NCI-H748 (cell line): Measurements from ENCODE around the gene RALBP1.

Source experiments
- DNase-seq: peaks from one replicate; lab custom pipeline; 2025; ENCODE audit not compliant: unreplicated experiment; lab: John Stamatoyannopoulos, UW

Gene RALBP1

DNA sequence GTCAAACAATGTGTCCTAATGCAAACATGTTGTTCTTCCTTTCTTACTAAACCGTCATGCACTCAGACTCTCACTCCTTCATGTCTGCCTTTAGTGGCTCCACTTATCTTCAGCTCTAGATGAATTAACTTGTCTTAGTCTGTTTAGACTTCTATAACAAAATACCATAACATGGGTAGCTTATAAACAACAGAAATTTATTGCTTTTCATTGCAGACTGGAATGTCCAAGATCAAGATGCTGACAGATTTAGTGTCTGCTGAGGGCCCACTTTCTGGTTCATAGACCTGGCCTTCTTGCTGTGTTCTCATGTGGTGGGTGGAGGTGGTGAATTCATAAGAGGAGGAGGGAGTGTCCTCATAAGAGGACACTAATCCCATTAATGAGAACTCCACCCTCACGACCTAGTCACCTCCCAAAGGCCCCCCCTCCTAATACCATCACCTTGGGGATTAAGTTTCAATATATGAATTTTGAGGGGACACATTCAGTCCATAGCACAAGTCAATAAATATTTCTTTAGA, 32.3 kb downstream of the RALBP1 start:
- no peak for DNase-seq

DNA sequence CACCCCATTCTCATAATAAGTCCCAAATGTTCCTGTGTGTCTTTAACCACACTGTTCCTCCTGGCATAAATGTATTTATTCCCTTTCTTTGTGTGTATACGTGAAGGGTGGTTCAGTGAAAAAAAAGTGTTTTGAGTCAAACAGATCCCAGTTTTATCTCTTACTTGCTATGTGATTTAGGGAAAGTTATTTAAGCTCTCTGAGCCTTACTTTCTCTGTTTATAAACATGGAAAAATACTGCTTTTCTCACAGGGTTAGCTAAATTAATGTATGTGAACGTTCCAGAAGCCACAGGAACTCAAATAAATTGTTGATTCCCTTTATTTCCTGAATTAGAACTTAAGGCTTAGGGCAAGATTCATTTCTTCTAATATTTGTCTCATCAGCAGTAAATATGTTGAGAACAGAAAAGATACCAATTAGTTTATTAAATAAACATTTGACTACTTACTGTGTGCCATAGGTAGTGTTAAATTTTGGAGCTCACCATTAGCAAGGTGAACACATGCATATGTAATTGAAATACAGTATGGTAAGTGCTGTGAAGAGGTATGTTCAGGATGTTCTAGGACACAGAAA, 33.2 kb downstream of the RALBP1 start:
- no peak for DNase-seq

DNA sequence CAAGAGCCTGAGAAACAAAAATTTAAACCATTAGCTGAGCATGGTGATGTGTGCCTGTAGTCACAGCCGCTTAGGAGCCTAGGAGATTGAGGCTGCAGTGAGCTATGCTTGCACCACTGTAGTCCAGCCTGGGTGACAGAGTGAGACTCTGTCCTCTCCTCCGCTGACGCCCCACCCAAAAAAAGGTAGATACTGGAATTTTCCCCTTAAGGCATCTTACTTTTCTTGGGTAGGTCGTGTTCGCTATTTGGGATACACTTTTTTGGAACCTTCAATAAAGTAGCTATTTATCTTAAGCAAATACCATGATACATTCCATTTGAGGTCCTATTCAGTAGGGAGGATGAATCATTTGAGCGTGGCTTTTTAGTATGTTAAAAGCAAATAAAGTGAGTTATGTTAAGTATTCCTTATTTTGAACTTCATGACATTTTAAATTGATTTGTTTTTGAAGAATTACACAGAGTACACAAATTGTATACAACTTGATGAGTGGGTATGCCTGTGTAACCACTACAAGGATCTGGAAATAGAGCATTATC, 38.7 kb downstream of the RALBP1 start:
- no peak for DNase-seq

DNA sequence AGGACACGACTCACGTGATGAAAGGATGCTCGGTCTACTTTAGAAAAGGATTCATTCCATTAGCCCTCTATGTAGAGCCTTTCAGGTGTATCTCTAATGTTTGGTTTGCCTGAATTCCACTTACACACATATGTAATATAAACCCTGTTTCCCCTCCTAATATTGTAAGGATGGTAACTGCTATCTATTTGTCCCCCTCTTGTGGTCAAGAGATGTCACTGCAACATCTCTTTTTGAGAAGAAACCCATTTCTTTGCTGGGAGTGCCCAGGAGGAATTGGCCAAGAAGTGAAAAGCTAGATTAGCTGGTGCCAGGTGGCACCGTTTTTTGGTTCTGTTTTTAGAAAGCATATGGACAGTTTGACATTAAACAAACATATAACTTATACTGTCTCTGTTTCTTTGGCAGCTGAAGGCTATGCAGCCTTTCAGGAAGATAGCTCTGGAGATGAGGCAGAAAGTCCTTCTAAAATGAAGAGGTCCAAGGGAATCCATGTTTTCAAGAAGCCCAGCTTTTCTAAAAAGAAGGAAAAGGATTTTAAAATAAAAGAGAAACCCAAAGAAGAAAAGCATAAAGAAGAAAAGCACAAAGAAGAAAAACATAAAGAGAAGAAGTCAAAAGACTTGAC, 41.2 kb downstream of the RALBP1 start:
- peak; percentile 75 for DNase-seq

DNA sequence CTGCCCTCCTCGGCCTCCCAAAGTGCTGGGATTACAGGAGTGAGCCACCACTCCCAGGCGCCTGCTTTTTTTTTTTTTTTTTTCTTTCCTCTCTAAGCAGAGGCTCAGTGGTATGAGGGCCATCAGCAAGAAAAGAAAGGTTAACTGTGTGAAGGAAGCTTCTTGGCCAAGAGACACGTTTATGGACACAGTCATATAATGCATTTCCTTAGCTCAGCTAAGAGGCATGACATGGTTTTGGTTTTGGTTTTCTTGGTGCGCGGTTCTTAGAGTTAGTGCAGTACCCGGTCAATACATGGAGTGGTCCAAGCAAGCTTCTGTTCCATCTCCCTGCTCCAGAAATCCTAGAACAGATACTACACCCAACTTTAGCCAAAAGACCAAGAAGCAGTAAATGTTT, 42.6 kb downstream of the RALBP1 start:
- no peak for DNase-seq

DNA sequence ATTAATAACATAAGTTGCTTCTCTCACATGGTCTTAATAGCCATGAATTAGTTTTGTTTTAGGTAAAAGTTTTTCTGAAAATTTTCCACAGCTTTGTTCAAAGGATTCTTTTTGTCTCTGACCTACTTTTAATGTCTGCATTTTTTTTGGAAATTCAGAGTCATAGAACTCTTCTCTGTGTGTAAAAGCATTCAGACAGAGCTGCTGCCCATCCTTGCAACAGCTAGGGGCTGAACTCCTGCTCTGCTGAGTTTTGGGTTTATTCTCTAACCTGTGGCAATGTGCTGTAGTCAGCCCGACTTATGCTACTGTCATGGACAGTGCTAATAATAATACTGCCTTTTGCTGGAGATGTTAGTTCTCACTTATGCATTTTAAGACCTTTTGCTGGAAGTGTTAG, 44.1 kb downstream of the RALBP1 start:
- DNase-seq = no peak

DNA sequence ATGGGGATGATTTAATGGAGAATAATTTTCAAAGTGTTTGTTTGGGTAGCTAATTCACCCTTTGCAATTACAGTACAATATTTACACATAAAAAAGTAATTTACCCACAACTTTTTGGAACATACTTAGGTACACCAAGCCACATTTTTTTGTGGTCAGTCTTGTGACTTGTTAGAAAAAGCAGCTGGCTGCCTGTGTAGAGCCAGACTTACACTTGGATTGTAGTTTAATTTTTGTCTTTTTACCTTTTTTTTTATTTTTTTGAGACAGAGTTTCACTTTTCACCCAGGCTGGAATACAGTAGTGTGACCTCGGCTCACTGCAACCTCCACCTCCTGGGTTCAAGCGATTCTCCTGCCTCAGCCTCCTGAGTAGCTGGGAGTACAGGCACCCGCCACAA, 45.4 kb downstream of the RALBP1 start:
- DNase-seq = no peak

DNA sequence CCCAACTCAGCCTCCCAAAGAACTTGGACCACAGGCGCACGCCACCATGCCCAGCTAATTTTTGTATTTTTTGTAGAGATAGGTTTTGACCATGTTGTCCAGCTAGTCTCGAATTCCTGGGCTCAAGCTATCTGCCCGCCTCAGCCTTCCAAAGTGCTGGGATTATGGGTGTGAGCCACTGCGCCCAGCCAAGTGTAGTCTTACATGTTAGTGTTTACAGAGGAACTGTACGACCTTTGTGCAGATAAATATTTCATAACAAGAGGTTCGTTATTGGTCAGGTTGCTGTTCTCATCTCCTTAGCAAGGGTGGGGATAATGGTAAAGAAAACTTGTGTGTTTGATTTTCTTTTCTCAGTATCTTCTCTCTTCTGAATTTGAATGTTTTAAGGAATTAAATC, 46.5 kb downstream of the RALBP1 start:
- no peak for DNase-seq

DNA sequence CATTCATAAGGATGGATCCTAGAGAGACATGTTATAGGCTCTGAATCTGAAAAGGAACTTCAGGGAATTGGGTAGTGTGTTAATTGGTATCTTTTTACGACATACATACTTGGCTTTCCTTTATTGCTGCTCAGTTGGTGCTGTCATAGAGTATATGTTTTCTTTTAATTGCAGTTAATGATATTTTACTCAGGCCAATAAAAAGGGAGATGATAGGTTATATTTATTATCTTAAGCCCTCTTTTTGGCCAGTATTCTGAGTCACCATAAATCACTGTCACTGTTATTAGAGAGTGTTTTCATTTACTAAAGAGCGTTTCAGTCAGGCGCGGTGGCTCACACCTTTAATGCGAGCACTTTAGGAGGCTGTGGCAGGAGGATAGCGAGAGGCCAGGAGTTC, 47.6 kb downstream of the RALBP1 start:
- no peak for DNase-seq

DNA sequence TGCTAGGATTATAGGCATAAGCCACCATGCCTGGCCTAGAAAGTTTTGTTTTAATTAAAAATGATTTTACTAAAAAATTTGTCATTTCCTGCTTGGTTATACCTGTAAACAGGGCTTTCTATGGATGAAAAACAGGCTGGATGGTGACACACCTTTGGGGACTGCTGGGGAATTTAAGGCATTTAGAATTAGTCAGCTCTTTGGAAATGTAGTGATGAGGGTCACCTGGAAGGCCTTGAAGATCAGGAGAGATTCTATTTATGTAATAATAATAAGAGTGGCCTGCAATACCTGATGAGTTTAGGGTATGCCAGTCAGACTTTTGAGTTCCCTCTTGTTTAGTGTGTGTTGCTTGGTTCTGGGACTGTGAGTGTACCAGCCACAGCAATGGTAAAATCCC, 51.1 kb downstream of the RALBP1 start:
- no peak for DNase-seq

DNA sequence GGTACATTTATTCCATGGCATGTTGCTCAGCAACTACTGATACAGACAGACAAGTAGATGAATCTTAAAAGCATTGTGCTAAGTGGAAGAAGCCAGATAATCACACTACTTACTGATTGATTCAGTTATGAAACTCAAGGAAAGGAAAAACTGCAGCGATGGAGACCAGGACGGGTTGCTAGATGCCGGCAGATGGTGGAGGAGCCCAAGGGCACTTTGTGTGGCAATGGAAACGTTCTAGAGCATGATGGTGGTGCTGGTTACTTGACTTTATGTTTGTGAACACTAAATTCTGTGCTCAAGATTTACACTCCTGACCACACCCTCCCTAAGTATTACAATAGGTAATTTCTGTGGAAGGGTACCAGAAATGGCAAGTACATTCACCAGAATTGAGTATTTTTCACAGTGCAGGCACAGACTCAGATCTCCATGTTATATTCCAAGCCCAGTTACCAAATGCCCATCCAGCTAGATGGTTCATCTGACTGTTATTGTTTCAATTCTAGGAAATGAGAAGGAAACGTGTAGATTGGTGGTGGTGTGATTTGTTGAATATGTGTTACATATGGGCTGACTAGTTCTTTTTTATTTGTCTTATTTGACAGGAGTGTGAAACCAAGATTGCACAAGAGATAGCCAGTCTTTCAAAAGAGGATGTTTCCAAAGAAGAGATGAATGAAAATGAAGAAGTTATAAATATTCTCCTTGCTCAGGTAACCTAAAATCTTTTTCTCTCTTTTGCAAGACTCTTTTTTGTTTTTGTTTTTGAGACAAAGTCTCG, 55.1 kb downstream of the RALBP1 start:
- no peak for DNase-seq

DNA sequence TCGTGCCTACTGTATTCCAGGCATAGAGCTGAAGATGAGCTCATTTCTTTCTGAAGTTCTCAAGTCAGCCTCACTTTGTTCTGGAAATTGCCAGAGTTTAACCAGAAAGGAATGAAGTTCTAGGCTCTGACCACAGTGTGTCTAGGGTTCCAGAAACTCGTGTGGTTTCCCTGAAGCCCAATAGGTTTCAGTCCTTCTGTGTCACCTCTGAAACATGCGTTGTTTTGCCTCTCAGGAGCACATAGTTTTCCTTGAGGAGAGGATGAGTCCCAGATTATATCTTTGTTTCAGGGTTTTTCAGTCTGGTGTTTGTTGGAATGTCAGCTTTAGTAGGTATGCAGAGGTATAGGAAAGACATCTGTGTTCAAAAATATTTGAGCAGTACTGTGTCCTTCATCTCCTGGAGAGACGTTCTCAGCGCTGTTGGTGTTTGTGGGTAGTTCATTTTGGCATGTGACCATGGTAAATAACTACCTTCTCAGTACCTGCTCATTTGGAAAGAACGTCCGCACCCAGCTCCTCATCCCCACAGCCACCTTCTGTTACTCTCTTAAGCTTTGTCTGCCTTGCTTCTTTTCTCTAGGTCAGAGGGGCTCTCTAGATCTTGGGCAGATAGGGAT, 56.6 kb downstream of the RALBP1 start:
- DNase-seq = no peak

DNA sequence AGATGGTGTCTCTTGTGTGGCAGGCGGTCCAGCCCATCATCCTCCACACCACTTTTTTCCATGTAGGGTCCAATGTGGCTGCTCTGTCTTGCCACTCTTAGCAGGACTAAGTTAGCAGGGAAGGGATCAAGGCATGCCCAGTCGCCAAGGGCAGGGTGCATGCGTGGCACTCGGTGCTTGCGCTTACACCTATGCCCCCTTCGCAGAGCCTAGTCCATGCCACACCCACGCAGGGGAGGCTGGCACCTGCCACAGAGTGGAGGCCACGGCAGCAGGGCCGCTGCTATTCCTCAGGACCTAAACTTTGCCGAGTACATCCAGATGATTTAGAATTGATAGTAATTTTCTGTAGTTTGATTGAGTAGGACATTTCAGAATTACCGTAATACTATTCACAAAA, 59.5 kb downstream of the RALBP1 start:
- DNase-seq = no peak

DNA sequence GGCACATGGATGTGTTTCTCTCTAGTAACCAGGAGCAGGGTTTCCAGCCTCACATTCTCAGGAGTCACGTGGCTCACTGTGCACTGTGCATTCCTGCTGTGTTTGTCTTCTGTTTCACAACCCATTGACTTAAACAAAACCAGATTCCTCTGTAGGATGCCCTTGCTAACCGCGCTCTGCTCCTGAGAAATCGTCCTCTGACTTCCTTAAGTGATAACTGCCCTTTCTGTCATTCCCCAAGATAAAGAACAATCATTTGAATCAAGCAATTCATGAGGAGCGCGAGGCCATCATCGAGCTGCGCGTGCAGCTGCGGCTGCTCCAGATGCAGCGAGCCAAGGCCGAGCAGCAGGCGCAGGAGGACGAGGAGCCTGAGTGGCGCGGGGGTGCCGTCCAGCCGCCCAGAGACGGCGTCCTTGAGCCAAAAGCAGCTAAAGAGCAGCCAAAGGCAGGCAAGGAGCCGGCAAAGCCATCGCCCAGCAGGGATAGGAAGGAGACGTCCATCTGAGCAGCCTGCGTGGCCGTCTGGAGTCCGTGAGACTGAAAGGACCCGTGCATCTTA, 60.2 kb downstream of the RALBP1 start:
- no peak for DNase-seq

DNA sequence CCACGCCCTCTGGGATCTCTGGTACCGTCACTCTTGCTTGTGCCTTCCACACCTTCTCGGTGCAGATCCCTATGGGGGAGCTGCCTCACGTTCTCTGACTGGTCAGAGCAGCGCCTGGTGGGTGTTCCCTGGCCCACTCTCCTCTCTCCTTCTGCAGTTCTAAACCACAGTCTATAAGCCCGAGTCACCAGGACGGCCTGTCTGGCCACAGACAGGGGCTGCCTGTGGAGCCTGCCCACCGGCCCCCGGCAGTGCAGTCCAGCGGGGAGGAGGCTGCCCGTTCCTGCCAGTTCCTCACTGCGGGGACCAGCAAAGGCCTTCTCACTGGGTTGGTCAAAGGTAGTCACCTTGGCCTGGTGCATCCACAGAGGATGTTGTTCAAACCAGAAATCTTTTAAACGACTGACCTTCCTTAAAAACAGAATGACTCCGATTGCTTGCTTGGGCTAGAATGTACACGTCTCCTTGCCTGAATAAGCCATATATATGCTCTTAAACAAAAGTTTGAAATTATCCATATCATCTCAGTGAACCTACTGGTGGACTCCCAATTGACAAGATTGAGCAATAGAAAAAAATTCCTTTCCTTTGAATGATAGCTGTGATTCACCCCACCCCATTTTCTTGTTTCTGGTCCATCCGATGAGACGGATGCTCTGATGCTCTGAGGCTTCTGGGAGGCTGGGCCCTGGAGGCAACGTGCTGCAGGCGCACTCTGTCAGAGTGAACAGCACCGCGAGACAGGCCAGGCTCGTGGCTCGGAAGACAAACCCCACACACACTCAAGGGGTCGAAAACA, 61.2 kb downstream of the RALBP1 start:
- no peak for DNase-seq

DNA sequence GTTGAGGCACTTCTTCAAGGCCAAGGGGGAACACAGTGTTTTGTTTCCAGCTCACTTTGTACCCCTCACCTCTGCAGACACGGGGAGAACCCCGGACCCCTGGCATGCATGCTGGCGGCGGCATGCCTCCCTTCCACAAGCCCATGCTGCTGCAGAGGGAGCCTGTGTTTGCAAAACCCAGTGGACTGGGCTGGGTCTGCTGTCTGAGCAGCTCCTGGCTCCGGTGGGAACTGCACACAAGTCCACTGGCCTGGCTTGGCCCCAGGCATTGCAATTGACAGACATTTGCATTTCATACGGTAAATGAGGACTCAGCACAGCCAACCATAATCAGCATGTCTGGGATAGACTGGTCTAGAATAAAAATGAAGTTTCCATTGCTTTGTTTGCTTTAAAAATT, 62.4 kb downstream of the RALBP1 start:
- DNase-seq = no peak

DNA sequence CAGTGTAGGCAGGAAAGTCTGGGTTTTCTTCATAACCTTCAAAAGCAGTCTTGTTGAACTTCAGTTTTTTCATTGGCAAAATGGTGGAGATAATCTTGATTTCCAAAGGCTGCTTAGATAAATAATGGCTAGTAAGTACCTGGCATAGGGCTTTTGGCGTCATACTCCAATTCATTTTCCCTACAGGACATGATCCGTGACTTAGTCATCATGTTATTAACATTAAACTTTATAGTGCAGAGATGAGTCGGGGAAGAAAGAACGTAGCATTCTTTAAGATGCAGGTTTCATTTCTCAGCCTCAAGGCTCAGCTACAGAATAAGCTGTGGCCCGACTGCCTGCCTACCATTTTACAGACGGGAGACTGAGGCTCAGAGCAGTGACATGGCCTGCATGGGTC, 64.0 kb downstream of the RALBP1 start:
- no peak for DNase-seq

DNA sequence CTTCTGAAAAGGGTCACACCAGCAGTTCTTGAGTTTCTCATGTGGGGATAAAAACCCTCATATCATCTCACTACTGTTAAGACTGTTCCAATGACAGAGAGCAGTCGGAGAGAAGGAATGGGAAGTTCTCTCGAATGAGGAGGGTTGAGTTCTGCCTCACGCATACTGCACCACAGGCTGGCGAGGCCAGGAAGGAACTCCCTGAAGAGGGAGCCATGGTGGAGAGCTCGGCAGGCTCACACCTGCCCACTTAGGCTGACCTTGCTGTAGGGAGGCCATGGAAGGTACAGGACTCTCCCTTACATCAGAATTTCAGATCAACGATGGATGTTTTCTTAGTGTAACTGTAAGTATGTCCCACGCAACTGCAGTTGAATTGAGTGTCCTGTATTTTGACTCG, 64.6 kb downstream of the RALBP1 start:
- DNase-seq = no peak

DNA sequence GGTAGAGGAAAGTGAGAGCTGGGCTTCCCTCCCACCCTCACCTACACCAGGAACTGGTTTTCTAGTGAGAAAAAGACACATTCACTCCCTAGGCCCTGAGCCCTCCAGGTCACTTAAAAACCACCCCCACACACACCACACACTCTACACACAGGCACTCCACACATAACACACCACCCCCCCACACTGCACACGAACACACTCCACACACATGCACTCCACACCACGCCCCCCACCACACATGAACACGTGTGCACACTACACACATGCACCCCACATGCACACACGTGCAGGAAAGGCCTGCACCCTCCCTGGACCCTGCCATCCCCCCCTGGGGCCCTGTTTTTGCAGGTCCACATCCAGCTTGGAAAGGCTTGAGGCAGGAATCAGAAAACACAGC, 67.6 kb downstream of the RALBP1 start:
- DNase-seq = no peak

DNA sequence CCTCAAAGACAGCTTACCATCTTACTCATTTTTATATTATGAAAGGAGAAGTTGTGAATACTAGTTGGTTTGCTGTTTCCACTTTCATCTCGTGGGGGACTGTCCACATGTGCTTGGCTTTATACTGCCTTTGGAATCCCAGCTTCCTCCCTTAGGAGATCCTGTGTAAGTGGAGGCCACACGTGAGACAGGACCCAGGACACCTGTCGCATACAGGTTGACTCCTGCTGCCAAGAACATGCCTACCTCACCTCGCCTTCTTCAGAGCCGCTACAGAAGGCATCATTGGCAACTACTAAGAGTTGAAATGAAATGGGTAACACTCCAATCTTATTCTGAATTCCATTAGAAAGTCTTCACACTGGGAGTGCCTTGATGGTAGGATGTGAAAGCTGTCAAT, 69.7 kb downstream of the RALBP1 start:
- no peak for DNase-seq

DNA sequence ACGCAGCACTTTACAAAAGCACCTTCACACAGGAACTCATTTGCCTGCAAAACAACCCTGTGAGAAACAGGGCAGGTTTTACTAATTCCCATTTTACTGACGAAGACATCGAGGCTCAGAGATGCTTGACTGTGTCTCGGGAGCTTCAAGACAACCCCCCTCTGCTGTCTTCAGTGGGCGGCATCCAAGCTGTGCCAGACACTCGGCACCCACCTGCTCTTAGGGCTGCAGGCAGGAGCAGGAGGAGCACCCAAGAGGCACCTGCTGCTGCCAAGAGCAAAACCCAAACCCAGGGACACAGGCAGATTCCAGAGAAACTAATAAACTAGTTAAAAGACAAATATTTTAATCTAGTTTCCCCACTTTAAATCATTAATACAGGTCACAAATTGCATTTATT, 71.2 kb downstream of the RALBP1 start:
- no peak for DNase-seq
